CD4-positive, alpha-beta T cell treated with Interferon gamma for 1 hour (primary cell): ENCODE data around the gene SWAP70.

Experiments used
- DNase-seq: peaks from one replicate; pipeline ENCODE4 v3.0.0-alpha.2; 2020

SWAP70 gene

DNA sequence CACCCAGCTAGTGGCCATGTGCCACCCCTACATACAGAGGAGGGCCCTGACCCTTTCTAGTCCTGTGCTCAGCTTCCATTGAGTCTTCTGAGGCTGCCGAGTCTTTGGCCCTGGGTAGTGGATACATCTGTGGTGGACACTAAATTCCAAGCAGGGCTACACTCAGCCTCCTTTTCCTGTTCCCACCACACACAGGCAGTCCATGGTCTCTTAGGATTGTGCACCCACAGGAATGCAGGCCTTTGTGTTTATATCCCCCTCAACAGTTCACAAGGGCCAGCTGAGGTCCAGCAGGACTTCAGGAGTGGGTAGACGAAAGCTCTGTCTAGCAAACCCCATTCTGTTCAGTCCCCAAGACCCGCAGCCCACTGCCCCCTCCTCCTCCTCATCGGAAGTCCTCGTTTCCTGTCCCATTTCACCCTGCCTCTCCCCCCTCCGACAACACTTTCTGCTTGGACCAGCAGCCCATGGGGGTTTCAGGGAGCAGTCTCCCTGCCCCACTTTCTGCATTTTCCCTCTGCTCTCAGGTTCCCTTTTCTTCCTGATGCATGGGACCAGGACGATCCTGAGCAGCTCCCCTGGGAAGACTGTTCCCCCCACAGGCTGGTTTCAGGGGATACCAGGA is 91.8 kb downstream of the SWAP70 start:
- DNase-seq: no peak

GRCh38 chr11:9756461-9756860 is 92.6 kb downstream of the SWAP70 start:
- DNase-seq: no peak

DNA sequence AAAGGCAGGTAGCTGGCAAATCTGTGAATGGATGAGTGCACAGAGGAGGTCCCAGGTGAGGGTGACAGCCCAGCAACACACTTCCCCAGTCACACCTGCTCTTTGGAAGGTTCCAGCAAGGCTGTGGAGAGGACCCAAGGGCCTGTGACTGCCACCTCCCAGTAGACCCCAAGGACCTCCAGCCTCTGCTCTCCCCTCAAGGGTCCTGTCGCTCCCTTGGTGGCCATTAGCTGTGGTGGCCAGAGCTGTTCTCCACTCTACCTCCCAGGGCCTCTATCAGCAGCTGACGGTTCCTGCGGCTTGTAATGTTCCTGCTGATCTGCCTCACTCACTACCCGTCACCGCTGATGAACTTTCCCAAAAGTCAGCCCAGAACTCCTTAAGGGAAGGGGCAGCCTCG is 93.0 kb downstream of the SWAP70 start:
- no peak for DNase-seq

GRCh38 chr11:9757809-9758636 is 94.1 kb downstream of the SWAP70 start:
- peak; percentile 90 for DNase-seq

DNA sequence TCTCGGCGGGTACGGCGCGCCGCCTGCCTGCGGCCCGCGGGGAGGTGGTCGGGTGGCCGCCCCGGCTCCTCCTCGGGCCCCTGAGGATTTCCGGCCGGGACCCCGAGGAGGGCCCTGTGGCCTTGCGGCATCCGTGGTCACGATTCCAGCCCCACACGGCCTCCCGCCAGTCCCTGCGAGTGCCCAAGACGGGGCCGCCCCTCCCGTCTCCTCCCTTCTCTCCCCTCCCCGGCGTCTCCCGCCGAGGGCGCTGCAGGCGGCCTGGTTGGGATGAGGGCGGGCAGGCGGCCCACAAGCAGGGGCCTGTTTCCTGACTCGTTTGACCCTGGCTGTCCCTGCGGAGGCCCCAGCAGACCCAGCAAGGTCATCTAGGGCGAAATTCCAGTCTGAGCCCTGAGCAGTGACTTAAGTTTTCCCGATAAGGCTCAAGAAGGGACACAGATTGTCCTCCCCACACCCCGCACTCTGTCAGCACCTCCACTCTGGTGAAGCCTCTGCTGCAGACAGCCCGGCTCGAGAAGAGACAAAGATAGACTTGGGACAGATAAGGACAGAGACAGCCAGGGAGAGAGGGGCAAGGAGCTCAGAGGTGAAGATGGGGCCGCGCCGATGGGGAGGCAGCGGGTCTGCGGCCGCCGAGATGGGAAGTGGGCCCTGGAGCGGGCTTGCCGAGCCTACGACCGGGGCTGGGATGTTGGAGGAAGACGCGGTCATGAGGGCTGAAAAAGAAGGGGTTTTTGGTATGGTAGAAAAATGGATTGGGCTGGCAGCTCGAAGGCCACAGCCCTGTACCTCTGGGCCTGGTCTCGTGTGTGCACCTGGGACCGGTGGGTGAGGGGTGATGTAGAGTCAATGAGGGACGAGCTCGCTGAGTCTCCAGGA is 95.0 kb downstream of the SWAP70 start:
- no peak for DNase-seq

- DNase-seq: peak; percentile 81
Observed at GRCh38 chr11:9759519-9760192, 95.8 kb downstream of the SWAP70 start.

DNA sequence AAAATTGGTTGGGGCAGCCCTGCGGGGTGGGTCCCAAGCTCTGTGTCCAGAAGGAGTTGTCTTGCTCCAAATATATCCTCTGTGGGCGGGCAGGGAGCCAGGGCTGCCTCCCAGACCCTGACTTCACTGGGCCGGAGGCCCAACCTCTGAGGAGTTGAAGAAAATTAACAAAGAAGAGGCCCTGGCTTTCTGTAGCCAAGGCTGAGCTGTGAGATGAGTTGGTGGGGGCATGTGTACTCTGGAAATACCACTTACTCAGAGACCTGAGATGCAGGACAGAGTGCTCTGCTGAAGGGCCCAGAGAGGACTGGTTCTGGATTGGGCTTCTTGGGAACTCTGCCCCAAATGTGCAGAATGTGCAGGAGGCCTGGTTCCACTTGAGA is 96.3 kb downstream of the SWAP70 start:
- no peak for DNase-seq

DNA sequence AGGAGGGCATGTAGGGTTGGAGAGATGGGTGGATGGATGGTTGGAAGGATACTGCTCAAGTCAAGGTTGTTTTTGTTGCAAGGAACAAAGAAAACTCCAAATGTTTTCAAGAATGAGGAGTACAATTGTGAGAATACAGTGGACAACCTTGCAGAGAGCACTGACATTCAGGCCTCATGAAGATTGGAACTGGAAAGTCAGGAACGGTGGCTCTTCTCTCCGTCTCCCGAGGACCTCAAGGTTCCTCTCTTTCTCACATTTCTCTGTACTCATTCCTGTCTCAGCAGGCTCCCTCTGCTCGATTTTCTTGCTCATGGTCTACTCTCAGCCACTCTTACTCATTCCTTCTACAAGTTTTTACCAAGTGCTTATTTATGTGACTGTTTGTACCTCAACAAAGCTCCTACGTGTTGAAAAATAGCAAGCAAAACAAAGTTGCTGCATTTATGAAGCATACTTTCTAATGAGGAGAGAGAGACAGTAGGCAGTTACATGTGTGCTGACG is 97.6 kb downstream of the SWAP70 start:
- DNase-seq: no peak

DNA sequence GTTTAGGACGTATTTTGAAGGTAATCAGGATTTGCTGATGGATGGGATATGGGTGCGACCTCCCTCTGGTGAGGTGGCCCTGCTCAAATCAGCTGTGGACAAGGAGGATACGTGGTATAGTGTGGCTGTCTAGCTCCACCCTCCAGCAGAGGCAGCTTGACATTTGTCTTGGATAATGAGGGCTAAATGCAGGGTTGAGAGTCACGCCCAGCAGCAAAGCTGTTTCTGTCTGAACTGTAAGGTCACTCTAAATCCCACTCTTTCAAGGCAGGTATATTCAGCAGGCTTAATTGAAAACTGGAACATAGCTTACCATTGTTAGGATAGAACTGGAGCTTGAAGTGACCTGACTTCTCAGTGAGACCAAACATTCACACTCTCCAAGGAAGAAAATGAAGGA is 98.7 kb downstream of the SWAP70 start:
- DNase-seq: no peak

GRCh38 chr11:9763301-9763700 is 99.4 kb downstream of the SWAP70 start:
- no peak for DNase-seq

DNA sequence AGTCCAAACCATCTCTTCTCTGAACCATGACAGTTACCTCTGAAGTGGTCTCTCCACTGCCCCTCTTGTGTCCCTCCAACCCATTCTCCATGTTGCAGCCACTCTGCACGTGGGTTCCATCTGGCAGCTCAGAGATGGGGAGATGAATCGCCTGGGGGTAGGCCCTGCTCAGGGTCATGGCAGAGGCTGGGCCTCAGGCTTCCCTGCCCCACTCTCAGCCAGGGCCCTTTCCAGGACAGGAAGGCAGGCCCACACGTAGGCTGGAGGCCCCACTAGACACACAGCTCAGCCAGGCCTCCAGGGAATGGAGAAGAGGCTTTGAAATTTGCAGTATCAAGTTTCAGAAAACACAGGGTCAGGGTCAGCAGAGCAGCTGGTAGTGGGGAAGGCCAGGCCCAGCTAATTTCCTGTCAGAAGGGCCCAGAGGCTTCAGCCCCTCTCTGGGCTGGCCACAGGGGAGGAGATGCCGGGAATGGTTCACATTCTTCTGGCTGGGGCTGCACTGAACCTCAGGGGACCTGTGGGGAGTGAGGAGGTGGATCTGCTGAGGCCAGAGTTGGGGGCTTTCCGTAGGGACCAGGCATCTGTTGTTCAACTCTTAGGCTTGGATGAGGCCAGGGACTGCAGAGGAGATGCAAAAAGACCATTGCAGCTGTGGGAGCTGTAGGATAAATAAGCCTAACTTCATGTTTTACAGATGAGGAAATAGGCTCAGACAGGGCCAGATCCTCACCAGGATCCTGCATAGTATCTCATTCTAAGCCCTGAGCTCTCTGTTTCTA is 101.6 kb downstream of the SWAP70 start:
- DNase-seq: no peak

GRCh38 chr11:9769621-9770020 is 105.7 kb downstream of the SWAP70 start:
- no peak for DNase-seq

- DNase-seq: no peak
Observed at GRCh38 chr11:9771071-9771511, 107.2 kb downstream of the SWAP70 start.

DNA sequence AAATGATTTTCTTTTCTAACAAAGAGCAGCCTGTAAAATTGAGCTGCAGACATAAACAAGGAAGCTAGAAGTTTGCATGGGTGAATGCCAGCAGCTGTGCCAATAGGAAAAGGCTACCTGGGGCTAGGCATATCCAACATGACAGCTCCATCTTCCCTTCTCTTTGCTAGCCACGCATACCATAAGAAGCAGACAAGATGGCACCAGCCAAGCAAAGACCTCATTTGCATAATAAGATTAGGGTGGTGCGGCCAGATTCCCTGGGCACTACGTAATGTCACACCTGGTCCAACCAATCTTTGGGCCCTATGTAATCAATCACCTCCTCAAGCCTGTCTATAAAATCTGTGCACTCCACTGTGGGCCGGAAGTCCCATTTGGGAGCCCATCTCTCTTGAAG is 108.3 kb downstream of the SWAP70 start:
- no peak for DNase-seq

- DNase-seq: no peak
Observed at GRCh38 chr11:9773524-9773923, 109.6 kb downstream of the SWAP70 start.

GRCh38 chr11:9774109-9774508 is 110.2 kb downstream of the SWAP70 start:
- DNase-seq: no peak

DNA sequence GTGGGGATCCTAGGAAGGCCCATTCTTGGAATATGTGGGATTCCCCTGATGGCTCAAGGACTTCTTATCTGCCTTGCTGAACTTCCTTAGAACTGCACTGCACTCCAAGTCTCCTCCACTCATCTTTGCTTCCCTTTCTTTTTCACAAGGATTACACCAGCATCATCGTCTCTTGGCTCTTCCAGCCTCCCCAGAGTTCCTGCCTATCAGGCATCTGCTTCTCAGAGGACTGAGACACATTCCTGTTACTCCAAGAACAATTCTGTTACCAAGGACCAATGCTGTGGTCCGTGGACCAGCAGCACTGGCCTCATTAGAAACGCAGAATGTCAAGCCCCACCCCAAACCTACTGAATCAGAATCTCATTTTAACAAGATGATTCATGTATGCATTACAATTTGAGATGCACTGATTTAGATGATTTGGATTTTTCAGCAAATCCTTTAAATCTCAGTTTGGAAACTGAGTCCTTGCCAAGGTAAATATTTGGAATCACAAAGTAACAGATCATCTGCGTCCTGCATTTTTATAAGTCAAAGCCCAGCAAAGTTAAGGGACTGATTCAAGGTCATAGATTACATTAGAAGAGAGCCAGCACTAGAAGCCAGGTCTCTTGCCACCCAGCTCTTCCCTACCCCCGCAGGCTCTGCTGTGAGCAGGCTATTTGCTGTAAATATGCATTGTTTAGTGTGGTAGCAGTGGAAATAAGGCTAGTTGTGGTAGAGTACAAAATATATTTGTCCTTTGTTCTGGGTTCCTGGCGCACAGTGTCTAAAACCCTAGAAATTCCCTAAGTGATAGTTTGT is 110.9 kb downstream of the SWAP70 start:
- DNase-seq: no peak

GRCh38 chr11:9775398-9775779 is 111.5 kb downstream of the SWAP70 start:
- DNase-seq: no peak

DNA sequence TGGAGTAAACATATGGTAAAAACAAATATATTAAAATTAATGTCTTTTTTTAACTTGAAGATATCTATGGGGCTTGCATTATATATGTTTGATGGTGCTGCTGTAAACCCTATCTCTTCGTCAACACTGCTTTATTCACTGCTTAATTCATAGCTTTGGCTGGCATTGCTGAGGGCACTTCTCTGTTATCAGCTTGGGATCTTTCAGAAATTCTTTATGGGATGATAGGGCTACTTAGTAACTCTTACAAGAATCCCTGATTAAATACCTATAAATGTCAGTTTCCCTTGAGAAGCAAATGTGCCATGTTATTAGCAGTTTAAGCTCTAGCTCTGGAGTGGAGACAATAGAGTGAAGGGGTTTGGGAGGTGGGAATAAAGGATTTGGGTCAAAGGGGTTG is 112.3 kb downstream of the SWAP70 start:
- no peak for DNase-seq

- DNase-seq: no peak
Observed at GRCh38 chr11:9777066-9777465, 113.2 kb downstream of the SWAP70 start.

- DNase-seq: no peak
Observed at GRCh38 chr11:9777525-9777924, 113.6 kb downstream of the SWAP70 start.
